Endometrial microvascular endothelial cells (primary cell): ENCODE measurements around the gene IFT22. TPM values are rescaled to one million over a fixed set of nuclear protein-coding genes. Genes with fewer than 3 reads are reported as not detected.
"Not testable (repeated sequence)": the region's sequence is repeated elsewhere in the genome, so short reads cannot be mapped to it uniquely, and the experiment has no call there.

Experiments used
- in situ Hi-C: cut with HindIII; loops from 2 replicates; pipeline ENCODE4 v1.10.0; 2017; ENCODE audit warnings: low sequenced_read_pairs, low pct_unique_long_range_greater_than_20kb; ENCODE audit errors: inconsistent ontology term
- total RNA-seq: library from RNA; depleted of rRNA; stranded (reverse); fragments of >200 nt; gene quantifications from one replicate; pipeline ENCODE4 v1.2.3, GENCODE V29; 2015; ENCODE audit errors: inconsistent ontology term

IFT22 gene
- total RNA-seq, 1 donor from 2014 or later, result 30.7 TPM

- in situ Hi-C loops, result no loop called here
Measured at GRCh38 chr7:101328159-101328558, 6.5 kb upstream of the IFT22 start.

GRCh38 chr7:101319401-101319800 lies 2.2 kb downstream of the IFT22 start:
- in situ Hi-C loops, result no loop called here

- in situ Hi-C loops, result no loop called here
Measured at GRCh38 chr7:101315336-101315735, 6.3 kb downstream of the IFT22 start.

GRCh38 chr7:101308245-101309085 lies 13.1 kb downstream of the IFT22 start:
- in situ Hi-C loops, result no loop called here

GRCh38 chr7:101306307-101306706 lies 15.3 kb downstream of the IFT22 start:
- in situ Hi-C loops, result no loop called here

- in situ Hi-C loops, result no loop called here
Measured at GRCh38 chr7:101303102-101303701, 18.4 kb downstream of the IFT22 start.

GRCh38 chr7:101302641-101303101 lies 18.9 kb downstream of the IFT22 start:
- in situ Hi-C loops, result no loop called here

GRCh38 chr7:101300465-101301376 lies 20.9 kb downstream of the IFT22 start:
- in situ Hi-C loops, result no loop called here

GRCh38 chr7:101299511-101300464 lies 21.8 kb downstream of the IFT22 start:
- in situ Hi-C loops, result no loop called here

GRCh38 chr7:101294832-101295121 lies 26.8 kb downstream of the IFT22 start:
- in situ Hi-C loops, result no loop called here

- in situ Hi-C loops, result no loop called here
Measured at GRCh38 chr7:101294039-101294831, 27.4 kb downstream of the IFT22 start.

GRCh38 chr7:101293069-101294021 lies 28.3 kb downstream of the IFT22 start:
- in situ Hi-C loops, result not testable (repeated sequence)

GRCh38 chr7:101292566-101292965 lies 29.0 kb downstream of the IFT22 start:
- in situ Hi-C loops, result not testable (repeated sequence)

- in situ Hi-C loops, result not testable (repeated sequence)
Measured at GRCh38 chr7:101290186-101291037, 31.2 kb downstream of the IFT22 start.

- in situ Hi-C loops, result not testable (repeated sequence)
Measured at GRCh38 chr7:101289687-101290086, 31.9 kb downstream of the IFT22 start.

GRCh38 chr7:101288439-101288838 lies 33.2 kb downstream of the IFT22 start:
- in situ Hi-C loops, result no loop called here
